HL-60 (cell line): ENCODE measurements around the gene CDKL2.
"Not testable (repeated sequence)": the region's sequence is repeated elsewhere in the genome, so short reads cannot be mapped to it uniquely, and the experiment has no call there.

Source experiments
- DNase-seq, 2 experiments: peaks; one replicate each; pipeline ENCODE4 v3.0.0-alpha.2; 2010 to 2020; ENCODE audit warnings: low read depth in 1 of 2, low spot score in 1 of 2
- H3K27ac ChIP-seq: fragments of 250-450 bp; sonication (Bioruptor Pico); replicated peaks from 2 replicates; pipeline ENCODE4 v1.5.1; 2020; ENCODE audit warnings: mild to moderate bottlenecking, moderate library complexity
- H3K27me3 ChIP-seq: fragments of 250-450 bp; sonication (Bioruptor Pico); 2 replicates; pipeline ENCODE4 v1.5.1; 2021; ENCODE audit warnings: mild to moderate bottlenecking, moderate library complexity; ENCODE audit not compliant: insufficient read depth, poor library complexity, severe bottlenecking
- H3K4me3 ChIP-seq: replicated peaks from 2 replicates; pipeline ENCODE4 v1.5.1; 2011; ENCODE audit warnings: mild to moderate bottlenecking, control low read depth, low read length; ENCODE audit not compliant: insufficient read depth
- CTCF ChIP-seq: IDR thresholded peaks from one replicate; pipeline ENCODE4 v1.5.1; 2011; ENCODE audit warnings: low read length, control low read depth, inconsistent platforms; ENCODE audit not compliant: insufficient read depth
- GABPA ChIP-seq: IDR thresholded peaks from 2 replicates; pipeline ENCODE4 v1.6.1; 2012; ENCODE audit warnings: low read depth
- POLR2AphosphoS5 ChIP-seq: IDR thresholded peaks from 2 replicates; pipeline ENCODE4 v1.6.1; 2012; ENCODE audit warnings: low read depth
- SPI1 ChIP-seq: IDR thresholded peaks from 2 replicates; pipeline ENCODE4 v1.6.1; 2012; ENCODE audit warnings: low read depth, mild to moderate bottlenecking, borderline replicate concordance
- TF ChIP-seq, protein P1 (sequence below): IDR thresholded peaks from 2 replicates; pipeline ENCODE4 v1.6.1; 2012; ENCODE audit warnings: low read depth; ENCODE audit not compliant: insufficient replicate concordance

The CDKL2 gene

DNA sequence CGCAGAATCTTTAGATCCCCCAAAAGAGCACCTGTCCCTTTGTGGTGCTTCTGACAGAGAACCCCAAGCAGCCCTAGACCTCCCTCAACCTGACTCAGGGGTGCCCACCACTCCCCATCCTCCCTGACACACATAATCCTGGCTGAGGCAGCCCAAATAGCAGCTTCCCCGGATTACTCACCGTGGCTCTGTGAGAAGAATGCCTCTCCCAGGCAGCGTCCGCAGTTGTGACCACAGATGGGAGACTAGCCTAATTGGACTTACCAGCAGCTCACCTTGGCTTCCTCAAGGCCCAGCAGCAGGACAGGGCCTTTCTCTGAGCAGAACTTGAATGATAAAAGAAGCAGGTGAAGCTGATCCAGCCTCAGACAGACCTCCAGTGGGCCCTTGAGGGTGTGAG is 84.8 kb downstream of the CDKL2 start:
- no peak for DNase-seq
- H3K27me3 ChIP-seq, result no peaks in the 10 kb centered on the region

GRCh38 chr4:75544870-75545269 is 85.5 kb downstream of the CDKL2 start:
- H3K27me3 ChIP-seq, result no peaks in the 10 kb centered on the region
- no peak overlapping the region for H3K27ac ChIP-seq
- DNase-seq, result no peak
- no peak for TF ChIP-seq CTCF
- TF ChIP-seq GABPA, result no peak
- TF ChIP-seq, protein P1, sequence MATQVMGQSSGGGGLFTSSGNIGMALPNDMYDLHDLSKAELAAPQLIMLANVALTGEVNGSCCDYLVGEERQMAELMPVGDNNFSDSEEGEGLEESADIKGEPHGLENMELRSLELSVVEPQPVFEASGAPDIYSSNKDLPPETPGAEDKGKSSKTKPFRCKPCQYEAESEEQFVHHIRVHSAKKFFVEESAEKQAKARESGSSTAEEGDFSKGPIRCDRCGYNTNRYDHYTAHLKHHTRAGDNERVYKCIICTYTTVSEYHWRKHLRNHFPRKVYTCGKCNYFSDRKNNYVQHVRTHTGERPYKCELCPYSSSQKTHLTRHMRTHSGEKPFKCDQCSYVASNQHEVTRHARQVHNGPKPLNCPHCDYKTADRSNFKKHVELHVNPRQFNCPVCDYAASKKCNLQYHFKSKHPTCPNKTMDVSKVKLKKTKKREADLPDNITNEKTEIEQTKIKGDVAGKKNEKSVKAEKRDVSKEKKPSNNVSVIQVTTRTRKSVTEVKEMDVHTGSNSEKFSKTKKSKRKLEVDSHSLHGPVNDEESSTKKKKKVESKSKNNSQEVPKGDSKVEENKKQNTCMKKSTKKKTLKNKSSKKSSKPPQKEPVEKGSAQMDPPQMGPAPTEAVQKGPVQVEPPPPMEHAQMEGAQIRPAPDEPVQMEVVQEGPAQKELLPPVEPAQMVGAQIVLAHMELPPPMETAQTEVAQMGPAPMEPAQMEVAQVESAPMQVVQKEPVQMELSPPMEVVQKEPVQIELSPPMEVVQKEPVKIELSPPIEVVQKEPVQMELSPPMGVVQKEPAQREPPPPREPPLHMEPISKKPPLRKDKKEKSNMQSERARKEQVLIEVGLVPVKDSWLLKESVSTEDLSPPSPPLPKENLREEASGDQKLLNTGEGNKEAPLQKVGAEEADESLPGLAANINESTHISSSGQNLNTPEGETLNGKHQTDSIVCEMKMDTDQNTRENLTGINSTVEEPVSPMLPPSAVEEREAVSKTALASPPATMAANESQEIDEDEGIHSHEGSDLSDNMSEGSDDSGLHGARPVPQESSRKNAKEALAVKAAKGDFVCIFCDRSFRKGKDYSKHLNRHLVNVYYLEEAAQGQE, result no peak
- no peak for TF ChIP-seq POLR2AphosphoS5
- no peak for TF ChIP-seq SPI1
- no peak overlapping the region for H3K4me3 ChIP-seq

More for the DNA sequence above, 84.8 kb downstream of the CDKL2 start:
- Histone ChIP-seq H3K4me3 (no peak overlapping the region), H3K27ac (no peak overlapping the region)
- TF ChIP-seq POLR2AphosphoS5 (no peak), CTCF (no peak)

DNA sequence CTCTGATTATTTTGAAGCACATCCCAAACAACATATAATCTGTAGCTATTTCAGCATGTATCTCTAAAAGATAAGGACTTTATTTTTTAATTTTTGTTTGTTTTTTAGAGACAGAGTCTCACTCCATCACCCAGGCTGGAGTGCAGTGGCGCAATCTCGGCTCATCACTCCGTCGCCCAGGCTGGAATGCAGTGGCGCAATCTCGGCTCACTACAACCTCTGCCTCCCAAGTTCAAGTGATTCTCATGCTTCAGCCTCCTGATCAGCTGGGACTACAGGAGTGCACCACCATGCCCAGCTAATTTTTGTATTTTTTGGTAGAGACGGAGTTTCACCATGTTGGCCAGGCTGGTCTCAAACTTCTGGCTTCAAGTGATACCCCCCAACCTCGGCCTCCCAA is 86.1 kb downstream of the CDKL2 start:
- not testable (repeated sequence) for H3K27ac ChIP-seq, DNase-seq, H3K27me3 ChIP-seq, H3K4me3 ChIP-seq

GRCh38 chr4:75542824-75543223 is 87.5 kb downstream of the CDKL2 start:
- Histone ChIP-seq H3K27me3 (no peaks in the 10 kb centered on the region), H3K4me3 (no peak overlapping the region), H3K27ac (no peak overlapping the region)
- DNase-seq, result no peak
- TF ChIP-seq POLR2AphosphoS5, result no peak
- no peak for TF ChIP-seq CTCF
- TF ChIP-seq, protein P1, result no peak
- no peak for TF ChIP-seq SPI1
- no peak for TF ChIP-seq GABPA

- H3K4me3 ChIP-seq, H3K27ac ChIP-seq, DNase-seq, H3K27me3 ChIP-seq: not testable (repeated sequence)
Observed at GRCh38 chr4:75537308-75537707, 93.0 kb downstream of the CDKL2 start.

DNA sequence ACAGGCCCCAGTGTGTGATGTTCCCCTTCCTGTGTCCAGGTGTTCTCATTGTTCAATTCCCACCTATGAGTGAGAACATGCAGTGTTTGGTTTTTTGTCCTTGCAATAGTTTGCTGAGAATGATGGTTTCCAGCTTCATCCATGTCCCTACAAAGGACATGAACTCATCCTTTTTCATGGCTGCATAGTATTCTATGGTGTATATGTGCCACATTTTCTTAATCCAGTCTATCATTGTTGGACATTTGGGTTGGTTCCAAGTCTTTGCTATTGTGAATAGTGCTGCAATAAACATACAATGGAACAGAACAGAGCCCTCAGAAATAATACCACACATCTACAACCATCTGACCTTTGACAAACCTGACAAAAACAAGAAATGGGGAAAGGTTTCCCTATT is 96.4 kb downstream of the CDKL2 start:
- DNase-seq, H3K4me3 ChIP-seq, H3K27ac ChIP-seq, H3K27me3 ChIP-seq: not testable (repeated sequence)

- not testable (repeated sequence) for H3K4me3 ChIP-seq, H3K27me3 ChIP-seq, DNase-seq, H3K27ac ChIP-seq
Observed at GRCh38 chr4:75533339-75533887, 96.9 kb downstream of the CDKL2 start.

DNA sequence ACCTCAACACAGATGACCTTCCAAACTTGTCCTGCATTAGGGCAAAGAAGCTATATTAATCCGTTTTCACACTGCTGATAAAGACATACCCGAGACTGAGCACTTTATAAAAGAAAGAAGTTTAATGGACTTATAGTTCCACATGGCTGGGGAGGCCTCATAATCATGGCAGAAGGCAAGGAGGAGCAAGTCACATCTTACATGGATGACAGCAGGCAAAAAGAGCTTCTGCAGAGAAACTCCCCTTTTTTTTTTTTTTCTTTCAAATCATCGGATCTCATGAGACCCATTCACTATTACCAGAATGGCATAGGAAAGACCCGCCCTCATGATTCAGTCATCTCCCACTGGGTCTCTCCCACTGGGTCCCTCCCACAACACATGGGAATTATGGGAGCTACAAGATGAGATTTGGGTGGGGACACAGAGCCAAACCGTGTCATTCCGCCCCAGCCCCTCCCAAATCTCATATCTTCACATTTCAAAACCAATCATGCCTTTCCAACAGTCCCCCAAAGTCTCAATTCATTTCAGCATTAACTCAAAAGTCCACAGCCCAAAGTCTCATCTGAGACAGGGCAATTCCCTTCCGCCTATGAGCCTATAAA is 98.7 kb downstream of the CDKL2 start:
- not testable (repeated sequence) for H3K27me3 ChIP-seq, H3K27ac ChIP-seq, DNase-seq, H3K4me3 ChIP-seq
